ENCODE measurements around the gene TYW1.
"Not testable (repeated sequence)": the region's sequence is repeated elsewhere in the genome, so short reads cannot be mapped to it uniquely, and the experiment has no call there.

The TYW1 gene

DNA sequence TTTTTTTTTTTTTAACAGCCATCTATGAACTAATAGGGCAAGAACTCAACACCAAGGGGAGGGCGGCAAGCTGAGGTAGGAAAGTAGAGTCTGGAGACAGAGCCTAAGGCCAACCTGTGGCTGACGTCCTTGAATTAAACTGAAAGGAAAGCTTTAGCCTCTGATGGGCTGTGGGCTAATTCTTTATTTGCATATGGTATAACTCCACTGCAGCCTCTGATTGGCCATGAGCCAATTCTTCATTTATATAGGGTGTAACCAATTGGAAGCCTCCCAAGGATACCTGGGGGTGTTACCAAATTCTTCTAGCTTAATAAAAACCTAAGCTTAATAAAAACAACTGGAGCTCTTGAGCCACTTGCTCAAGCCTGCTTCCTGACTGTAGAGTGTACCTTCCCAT lies 10.3 kb downstream of the TYW1 start (continued):
- TF ChIP-seq, protein P1, sequence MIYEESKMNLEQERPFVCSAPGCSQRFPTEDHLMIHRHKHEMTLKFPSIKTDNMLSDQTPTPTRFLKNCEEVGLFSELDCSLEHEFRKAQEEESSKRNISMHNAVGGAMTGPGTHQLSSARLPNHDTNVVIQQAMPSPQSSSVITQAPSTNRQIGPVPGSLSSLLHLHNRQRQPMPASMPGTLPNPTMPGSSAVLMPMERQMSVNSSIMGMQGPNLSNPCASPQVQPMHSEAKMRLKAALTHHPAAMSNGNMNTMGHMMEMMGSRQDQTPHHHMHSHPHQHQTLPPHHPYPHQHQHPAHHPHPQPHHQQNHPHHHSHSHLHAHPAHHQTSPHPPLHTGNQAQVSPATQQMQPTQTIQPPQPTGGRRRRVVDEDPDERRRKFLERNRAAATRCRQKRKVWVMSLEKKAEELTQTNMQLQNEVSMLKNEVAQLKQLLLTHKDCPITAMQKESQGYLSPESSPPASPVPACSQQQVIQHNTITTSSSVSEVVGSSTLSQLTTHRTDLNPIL (CRISPR knock-in tag; IDR thresholded peaks at IDR 0.05; ENCODE audit: low read depth): no peak
- no peak for TF ChIP-seq TOX (CRISPR knock-in tag; IDR thresholded peaks at IDR 0.05; ENCODE audit: borderline replicate concordance)
- TF ChIP-seq ZC3H10 (CRISPR knock-in tag; IDR thresholded peaks at IDR 0.05): no peak
- TF ChIP-seq PPARA (CRISPR knock-in tag; IDR thresholded peaks at IDR 0.05; ENCODE audit: borderline replicate concordance): no peak
- no peak for TF ChIP-seq ZFP3 (CRISPR knock-in tag; IDR thresholded peaks at IDR 0.05)
- TF ChIP-seq ZNF8 (CRISPR knock-in tag; IDR thresholded peaks at IDR 0.05): no peak
- TF ChIP-seq TCF4 (CRISPR knock-in tag; IDR thresholded peaks at IDR 0.05; ENCODE audit: borderline replicate concordance): no peak
- no peak for TF ChIP-seq RARB (CRISPR knock-in tag; IDR thresholded peaks at IDR 0.05)

DNA sequence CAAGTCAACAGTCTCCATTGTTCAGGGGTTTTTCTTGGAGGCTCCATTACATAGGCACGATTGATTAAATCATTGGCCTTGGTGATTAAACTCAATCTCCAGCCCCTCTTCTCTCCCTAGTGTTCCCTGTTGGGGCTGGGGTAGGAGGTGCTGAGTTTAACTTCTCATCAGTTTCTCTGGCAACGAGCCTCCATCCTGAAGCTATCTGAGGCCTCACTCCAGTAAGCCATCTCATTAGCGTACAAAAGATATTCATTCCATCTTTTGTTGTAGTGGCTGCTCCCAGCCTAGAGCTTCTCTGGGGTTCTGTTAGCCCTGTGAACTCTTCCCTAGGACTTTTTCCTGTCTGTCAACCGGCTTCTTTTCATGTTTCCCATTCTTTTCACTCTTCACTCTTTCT lies 11.6 kb downstream of the TYW1 start:
- TF ChIP-seq ARNTL (CRISPR knock-in tag; IDR thresholded peaks at IDR 0.05; ENCODE audit: borderline replicate concordance, low read depth) (no peak), ZFP30 (CRISPR knock-in tag; IDR thresholded peaks at IDR 0.05) (no peak), ESRRG (CRISPR knock-in tag; IDR thresholded peaks at IDR 0.05) (no peak), GLIS3 (CRISPR knock-in tag; IDR thresholded peaks at IDR 0.05) (no peak), ZNF8 (CRISPR knock-in tag; IDR thresholded peaks at IDR 0.05) (no peak), RARB (CRISPR knock-in tag; IDR thresholded peaks at IDR 0.05) (no peak), TOX (CRISPR knock-in tag; IDR thresholded peaks at IDR 0.05; ENCODE audit: borderline replicate concordance) (no peak), OSR1 (CRISPR knock-in tag; IDR thresholded peaks at IDR 0.05) (no peak), BACH2 (CRISPR knock-in tag; IDR thresholded peaks at IDR 0.05; ENCODE audit: borderline replicate concordance) (no peak), ISL1 (CRISPR knock-in tag; IDR thresholded peaks at IDR 0.05) (no peak), ZNF565 (CRISPR knock-in tag; conservative IDR thresholded peaks at IDR 0.05; ENCODE audit: low read depth) (no peak), TCF4 (CRISPR knock-in tag; IDR thresholded peaks at IDR 0.05; ENCODE audit: borderline replicate concordance) (no peak), ZFP3 (CRISPR knock-in tag; IDR thresholded peaks at IDR 0.05) (no peak), ZNF70 (CRISPR knock-in tag; IDR thresholded peaks at IDR 0.05) (no peak), SNAI2 (CRISPR knock-in tag; IDR thresholded peaks at IDR 0.05) (no peak)
- TF ChIP-seq, protein P2, sequence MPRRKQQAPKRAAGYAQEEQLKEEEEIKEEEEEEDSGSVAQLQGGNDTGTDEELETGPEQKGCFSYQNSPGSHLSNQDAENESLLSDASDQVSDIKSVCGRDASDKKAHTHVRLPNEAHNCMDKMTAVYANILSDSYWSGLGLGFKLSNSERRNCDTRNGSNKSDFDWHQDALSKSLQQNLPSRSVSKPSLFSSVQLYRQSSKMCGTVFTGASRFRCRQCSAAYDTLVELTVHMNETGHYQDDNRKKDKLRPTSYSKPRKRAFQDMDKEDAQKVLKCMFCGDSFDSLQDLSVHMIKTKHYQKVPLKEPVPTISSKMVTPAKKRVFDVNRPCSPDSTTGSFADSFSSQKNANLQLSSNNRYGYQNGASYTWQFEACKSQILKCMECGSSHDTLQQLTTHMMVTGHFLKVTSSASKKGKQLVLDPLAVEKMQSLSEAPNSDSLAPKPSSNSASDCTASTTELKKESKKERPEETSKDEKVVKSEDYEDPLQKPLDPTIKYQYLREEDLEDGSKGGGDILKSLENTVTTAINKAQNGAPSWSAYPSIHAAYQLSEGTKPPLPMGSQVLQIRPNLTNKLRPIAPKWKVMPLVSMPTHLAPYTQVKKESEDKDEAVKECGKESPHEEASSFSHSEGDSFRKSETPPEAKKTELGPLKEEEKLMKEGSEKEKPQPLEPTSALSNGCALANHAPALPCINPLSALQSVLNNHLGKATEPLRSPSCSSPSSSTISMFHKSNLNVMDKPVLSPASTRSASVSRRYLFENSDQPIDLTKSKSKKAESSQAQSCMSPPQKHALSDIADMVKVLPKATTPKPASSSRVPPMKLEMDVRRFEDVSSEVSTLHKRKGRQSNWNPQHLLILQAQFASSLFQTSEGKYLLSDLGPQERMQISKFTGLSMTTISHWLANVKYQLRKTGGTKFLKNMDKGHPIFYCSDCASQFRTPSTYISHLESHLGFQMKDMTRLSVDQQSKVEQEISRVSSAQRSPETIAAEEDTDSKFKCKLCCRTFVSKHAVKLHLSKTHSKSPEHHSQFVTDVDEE (CRISPR knock-in tag; IDR thresholded peaks at IDR 0.05): no peak
- TF ChIP-seq, protein P3, sequence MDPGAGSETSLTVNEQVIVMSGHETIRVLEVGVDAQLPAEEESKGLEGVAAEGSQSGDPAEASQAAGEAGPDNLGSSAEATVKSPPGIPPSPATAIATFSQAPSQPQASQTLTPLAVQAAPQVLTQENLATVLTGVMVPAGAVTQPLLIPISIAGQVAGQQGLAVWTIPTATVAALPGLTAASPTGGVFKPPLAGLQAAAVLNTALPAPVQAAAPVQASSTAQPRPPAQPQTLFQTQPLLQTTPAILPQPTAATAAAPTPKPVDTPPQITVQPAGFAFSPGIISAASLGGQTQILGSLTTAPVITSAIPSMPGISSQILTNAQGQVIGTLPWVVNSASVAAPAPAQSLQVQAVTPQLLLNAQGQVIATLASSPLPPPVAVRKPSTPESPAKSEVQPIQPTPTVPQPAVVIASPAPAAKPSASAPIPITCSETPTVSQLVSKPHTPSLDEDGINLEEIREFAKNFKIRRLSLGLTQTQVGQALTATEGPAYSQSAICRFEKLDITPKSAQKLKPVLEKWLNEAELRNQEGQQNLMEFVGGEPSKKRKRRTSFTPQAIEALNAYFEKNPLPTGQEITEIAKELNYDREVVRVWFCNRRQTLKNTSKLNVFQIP (CRISPR knock-in tag; IDR thresholded peaks at IDR 0.05; ENCODE audit: borderline replicate concordance, low read depth): no peak
- TF ChIP-seq, protein P1 (CRISPR knock-in tag; IDR thresholded peaks at IDR 0.05; ENCODE audit: low read depth): no peak
- ATAC-seq: no peak

DNA sequence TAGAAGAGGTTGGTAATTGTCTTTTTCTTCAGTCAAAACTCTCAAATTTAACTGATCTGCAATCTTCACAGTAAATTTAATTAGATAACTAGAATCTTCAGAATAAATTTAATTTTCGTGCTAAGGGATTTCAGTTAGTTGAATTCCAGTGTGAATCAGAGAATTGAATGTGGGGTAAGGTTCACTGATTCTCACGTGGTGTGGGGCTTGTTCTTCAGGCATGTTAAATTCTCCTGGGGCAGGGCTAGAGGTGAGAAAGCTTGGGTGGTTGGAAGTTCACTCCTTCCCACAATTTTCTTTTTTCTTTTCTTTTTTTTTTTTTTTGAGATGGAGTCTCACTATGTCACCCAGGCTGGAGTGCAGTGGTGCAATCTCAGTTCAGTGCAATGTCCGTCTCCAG lies 13.0 kb downstream of the TYW1 start:
- peak; percentile 65 for ATAC-seq
- TF ChIP-seq ISL1 (CRISPR knock-in tag; IDR thresholded peaks at IDR 0.05): peak; percentile 42; the same call in 1 of the 2 replicates

DNA sequence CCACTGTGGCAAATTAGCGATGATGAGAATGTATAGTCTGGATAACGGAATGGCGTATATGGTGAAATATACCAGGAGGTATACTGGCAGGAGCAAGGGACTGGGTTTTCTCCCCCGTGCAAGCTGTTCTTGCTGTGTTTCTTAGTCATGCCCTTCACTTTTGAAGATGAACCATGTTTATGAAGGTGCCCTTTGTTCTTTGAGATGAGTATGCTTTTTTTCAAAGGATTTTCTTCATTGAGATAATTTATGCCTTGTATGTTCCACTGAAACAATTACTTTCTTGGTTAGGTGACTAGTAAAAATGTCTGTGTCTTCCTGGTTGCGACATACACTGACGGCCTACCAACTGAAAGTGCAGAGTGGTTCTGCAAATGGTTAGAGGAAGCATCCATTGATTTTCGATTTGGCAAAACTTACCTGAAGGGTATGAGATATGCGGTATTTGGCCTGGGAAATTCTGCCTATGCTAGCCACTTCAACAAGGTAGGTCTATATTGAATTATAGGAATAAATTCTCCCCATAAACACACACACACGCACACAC lies 17.5 kb downstream of the TYW1 start:
- ATAC-seq: not testable (repeated sequence)

DNA sequence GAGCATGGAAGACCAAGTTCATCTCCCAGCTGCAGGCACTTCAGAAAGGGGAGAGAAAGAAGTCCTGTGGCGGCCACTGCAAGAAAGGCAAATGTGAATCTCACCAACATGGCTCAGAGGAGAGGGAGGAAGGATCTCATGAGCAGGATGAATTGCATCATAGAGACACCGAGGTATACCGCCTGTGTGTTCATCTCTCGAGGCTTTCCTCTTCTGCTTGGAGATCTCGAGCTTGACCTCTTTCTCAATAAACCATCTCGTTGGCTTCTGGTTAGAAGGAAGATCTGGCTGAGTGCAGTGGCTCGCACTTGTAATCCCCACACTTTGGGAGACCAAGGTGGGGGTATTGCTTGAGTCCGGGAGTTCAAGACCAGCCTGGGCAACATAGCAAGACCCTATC lies 21.3 kb downstream of the TYW1 start:
- not testable (repeated sequence) for ATAC-seq

Data from SK-N-SH treated with all-trans-retinoic acid at 6 μM for 48 hours (cell line).